ENCODE measurements around the gene ZBTB40.

DNA sequence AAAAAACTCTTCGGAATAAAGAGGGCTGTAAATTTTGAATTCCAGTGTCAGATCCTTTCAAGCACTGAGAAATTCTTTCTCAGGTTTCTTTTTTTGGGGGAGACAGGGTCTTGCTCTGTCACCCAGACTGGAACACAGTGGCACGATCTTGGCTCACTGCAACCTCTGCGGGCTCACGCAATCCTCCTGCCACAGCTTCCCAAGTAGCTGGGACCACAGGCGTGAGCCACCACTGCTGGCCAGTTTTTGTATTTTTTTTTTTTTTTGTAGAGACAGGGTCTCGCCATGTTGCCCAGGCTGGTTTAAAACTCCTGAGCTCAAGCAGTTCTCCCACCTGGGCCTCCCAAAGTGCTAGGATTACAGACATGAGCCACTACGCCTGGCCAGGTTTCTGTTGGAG, 76.8 kb downstream of the ZBTB40 start:
- no peak for TF ChIP-seq POLR2AphosphoS5 (IDR thresholded peaks at IDR 0.05)
- TF ChIP-seq, protein P1, sequence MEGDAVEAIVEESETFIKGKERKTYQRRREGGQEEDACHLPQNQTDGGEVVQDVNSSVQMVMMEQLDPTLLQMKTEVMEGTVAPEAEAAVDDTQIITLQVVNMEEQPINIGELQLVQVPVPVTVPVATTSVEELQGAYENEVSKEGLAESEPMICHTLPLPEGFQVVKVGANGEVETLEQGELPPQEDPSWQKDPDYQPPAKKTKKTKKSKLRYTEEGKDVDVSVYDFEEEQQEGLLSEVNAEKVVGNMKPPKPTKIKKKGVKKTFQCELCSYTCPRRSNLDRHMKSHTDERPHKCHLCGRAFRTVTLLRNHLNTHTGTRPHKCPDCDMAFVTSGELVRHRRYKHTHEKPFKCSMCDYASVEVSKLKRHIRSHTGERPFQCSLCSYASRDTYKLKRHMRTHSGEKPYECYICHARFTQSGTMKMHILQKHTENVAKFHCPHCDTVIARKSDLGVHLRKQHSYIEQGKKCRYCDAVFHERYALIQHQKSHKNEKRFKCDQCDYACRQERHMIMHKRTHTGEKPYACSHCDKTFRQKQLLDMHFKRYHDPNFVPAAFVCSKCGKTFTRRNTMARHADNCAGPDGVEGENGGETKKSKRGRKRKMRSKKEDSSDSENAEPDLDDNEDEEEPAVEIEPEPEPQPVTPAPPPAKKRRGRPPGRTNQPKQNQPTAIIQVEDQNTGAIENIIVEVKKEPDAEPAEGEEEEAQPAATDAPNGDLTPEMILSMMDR (IDR thresholded peaks at IDR 0.05) = no peak
- no peak for TF ChIP-seq POLR2A (IDR thresholded peaks at IDR 0.05; ENCODE audit: low read depth)

Data from esophagus muscularis mucosa (tissue), 3 donors.